Measurements from ENCODE around the gene RPL6. TPM values are rescaled to one million over a fixed set of nuclear protein-coding genes. Genes with fewer than 3 reads are reported as not detected.
"Not testable (repeated sequence)": the region's sequence is repeated elsewhere in the genome, so short reads cannot be mapped to it uniquely, and the experiment has no call there.

RPL6 gene
- total RNA-seq, 4 donors from 2014 or later, result 1,278 to 1,553 (median 1,492) TPM

- intact Hi-C loops (cut with DNase I; ENCODE audit: low total_unique reads), result no loop called here
- no peaks in the 10 kb centered on the region for H3K4me1 ChIP-seq
Observed at GRCh38 chr12:112419297-112420133, 10.1 kb upstream of the RPL6 start.

GRCh38 chr12:112418608-112419296 lies 9.3 kb upstream of the RPL6 start, which contains the start of gene PTPN11:
PTPN11 (plus strand) TSS chr12:112418947; CDS start chr12:112419112, 165 bp downstream.
- Histone ChIP-seq H3K4me3 (peak within 1 kb of the TSS; percentile 78 to 81), H3K9me3 (no peaks in the 10 kb centered on the region), H3K27ac (peak within 1 kb of the TSS; percentile 96), H3K36me3 (no peaks in the 10 kb centered on the region), H3K4me1 (no peaks in the 10 kb centered on the region), H3K27me3 (no peaks in the 10 kb centered on the region)
- TF ChIP-seq POLR2A (IDR thresholded peaks at IDR 0.05) (peak; percentile 64 to 92), CTCF (IDR thresholded peaks at IDR 0.05) (peak in 3 of 4 experiments; percentile 6 to 34 (median 15))
- DNase-seq, result peak; percentile 81 to 91
- intact Hi-C loops (cut with DNase I; ENCODE audit: low total_unique reads), result no loop called here

More at GRCh38 chr12:112419297-112420133, 10.1 kb upstream of the RPL6 start:
- H3K27me3 ChIP-seq, result no peaks in the 10 kb centered on the region
- no peaks in the 10 kb centered on the region for H3K9me3 ChIP-seq
- TF ChIP-seq CTCF (IDR thresholded peaks at IDR 0.05), result no peak
- no peak for TF ChIP-seq POLR2A (IDR thresholded peaks at IDR 0.05)
- H3K27ac ChIP-seq, result peak overlapping the region; percentile 96
- peak overlapping the region; percentile 78 to 81 for H3K4me3 ChIP-seq
- peak; percentile 75 to 77 for DNase-seq
- no peaks in the 10 kb centered on the region for H3K36me3 ChIP-seq

GRCh38 chr12:112418273-112418607 lies 8.8 kb upstream of the RPL6 start:
- Histone ChIP-seq H3K4me1 (no peaks in the 10 kb centered on the region), H3K36me3 (no peaks in the 10 kb centered on the region), H3K4me3 (peak overlapping the region; percentile 78 to 81), H3K27ac (peak overlapping the region; percentile 96), H3K9me3 (no peaks in the 10 kb centered on the region), H3K27me3 (no peaks in the 10 kb centered on the region)
- TF ChIP-seq POLR2A (IDR thresholded peaks at IDR 0.05), result no peak
- TF ChIP-seq CTCF (IDR thresholded peaks at IDR 0.05), result no peak
- intact Hi-C loops (cut with DNase I; ENCODE audit: low total_unique reads), result no loop called here
- peak in 1 of 2 donors; percentile 18 for DNase-seq

GRCh38 chr12:112415457-112415856 lies 6.1 kb upstream of the RPL6 start:
- intact Hi-C loops (cut with DNase I; ENCODE audit: low total_unique reads); DNase-seq: not testable (repeated sequence)

GRCh38 chr12:112413855-112414625 lies 4.6 kb upstream of the RPL6 start:
- Histone ChIP-seq H3K9me3 (no peaks in the 10 kb centered on the region), H3K36me3 (no peaks in the 10 kb centered on the region), H3K27ac (no peak overlapping the region), H3K4me1 (no peaks in the 10 kb centered on the region), H3K27me3 (no peaks in the 10 kb centered on the region), H3K4me3 (no peak overlapping the region)
- intact Hi-C loops (cut with DNase I; ENCODE audit: low total_unique reads), result no loop called here
- DNase-seq, result no peak
- no peak for TF ChIP-seq CTCF (IDR thresholded peaks at IDR 0.05)
- no peak for TF ChIP-seq POLR2A (IDR thresholded peaks at IDR 0.05)

More at GRCh38 chr12:112415457-112415856, 6.1 kb upstream of the RPL6 start:
- not testable (repeated sequence) for H3K4me3 ChIP-seq, H3K36me3 ChIP-seq, H3K27me3 ChIP-seq, H3K4me1 ChIP-seq, H3K27ac ChIP-seq, H3K9me3 ChIP-seq

Data from uterus (tissue), 4 donors.